ENCODE data around the gene CDX1.

DNA sequence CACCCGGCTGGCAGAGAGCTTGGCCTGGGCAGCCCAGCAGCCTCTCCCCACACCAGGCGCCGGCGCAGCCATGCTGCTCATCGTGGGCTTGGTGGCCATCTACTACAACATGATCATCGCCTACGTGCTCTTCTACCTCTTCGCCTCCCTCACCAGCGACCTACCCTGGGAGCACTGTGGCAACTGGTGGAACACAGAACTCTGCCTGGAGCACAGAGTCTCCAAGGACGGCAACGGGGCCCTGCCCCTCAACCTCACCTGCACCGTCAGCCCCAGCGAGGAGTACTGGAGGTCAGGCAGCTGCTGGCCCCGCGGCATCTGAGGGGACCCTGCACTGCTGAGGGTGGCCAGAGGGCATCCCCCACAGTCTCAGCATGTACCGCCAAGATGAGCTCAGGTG, 30.4 kb downstream of the CDX1 start:
- TF ChIP-seq BHLHE40 (IDR thresholded peaks at IDR 0.05; ENCODE audit: borderline replicate concordance), result no peak
- no peak for TF ChIP-seq NFRKB (IDR thresholded peaks at IDR 0.05)
- TF ChIP-seq PKNOX1 (IDR thresholded peaks at IDR 0.05), result no peak
- TF ChIP-seq LEF1 (IDR thresholded peaks at IDR 0.05; ENCODE audit: borderline replicate concordance), result no peak
- TF ChIP-seq CTBP1 (IDR thresholded peaks at IDR 0.05; ENCODE audit: borderline replicate concordance), result no peak
